Activated T-cell treated with anti-CD3 and anti-CD28 coated beads for 1 hour (primary cell): ENCODE data around the gene RALY.

ENCODE experiments used
- DNase-seq: peaks from one replicate; pipeline ENCODE4 v3.0.0-alpha.2; 2020; ENCODE audit warnings: low read depth

The RALY gene

GRCh38 chr20:33993576-33994221, at the start of gene RALY:
TSS of gene RALY (plus strand) at chr20:33993911. CDS start at chr20:34072075, 78,164 bp downstream.
- DNase-seq = peak; percentile 94

- DNase-seq = no peak
These were observed 48.8 kb upstream of the RALY start for GRCh38 chr20:33944914-33945313.

DNA sequence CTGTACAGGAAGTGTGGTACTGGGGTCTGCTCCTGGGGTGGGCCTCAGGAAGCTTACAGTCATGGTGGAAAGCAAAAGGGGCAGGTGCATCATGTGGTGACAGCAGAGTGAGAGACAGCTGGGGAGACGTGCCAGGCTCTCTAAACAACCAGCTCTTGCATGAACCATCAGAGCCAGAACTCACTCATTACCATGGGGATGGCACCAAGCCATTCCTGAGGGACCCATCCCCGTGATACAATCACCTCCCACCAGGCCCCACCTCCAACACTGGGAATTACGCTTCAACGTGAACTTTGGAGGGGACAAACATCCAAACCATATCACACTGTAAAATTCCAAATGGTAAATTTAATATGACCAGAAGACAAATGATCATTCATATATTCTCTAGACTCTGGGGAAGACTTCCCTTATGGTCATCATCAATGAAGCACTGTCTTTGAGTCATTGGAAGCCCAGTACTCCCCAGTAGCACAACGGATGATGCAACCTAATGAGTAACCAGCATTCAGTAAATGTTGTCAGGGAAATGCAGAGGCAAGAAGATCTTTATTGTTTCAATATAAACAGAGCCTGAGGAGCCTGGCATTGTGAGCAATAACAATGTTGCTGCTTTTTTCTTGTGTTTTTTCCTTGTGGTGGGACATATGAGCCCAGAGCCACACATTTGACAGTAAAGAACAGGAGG, 48.2 kb upstream of the RALY start:
- no peak for DNase-seq

GRCh38 chr20:33947709-33948295, 45.9 kb upstream of the RALY start:
- DNase-seq = peak; percentile 9

GRCh38 chr20:33948480-33948879, 45.2 kb upstream of the RALY start:
- no peak for DNase-seq

GRCh38 chr20:33951171-33951570, 42.5 kb upstream of the RALY start:
- no peak for DNase-seq

- DNase-seq = no peak
These were observed 39.2 kb upstream of the RALY start for GRCh38 chr20:33954504-33954903.

DNA sequence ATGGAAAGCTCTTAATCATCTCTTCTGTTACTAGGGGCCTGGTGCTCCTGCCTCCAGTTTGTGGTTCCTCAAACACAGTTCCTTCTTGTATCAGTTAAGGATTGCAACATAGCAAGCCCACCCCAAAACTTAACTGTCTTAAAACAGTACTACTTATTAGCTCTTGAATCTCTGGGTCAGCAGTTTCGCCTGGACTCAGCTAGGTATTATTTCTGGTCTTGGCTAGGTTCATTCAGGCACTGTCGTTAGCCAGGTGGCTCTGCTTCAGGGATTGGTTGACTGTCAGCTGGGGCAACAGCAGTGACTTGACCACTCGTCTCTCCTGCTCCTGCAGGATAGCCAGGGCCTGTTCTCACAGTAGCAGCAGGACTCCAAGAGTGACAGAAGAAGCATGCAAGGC, 30.0 kb upstream of the RALY start:
- no peak for DNase-seq

DNA sequence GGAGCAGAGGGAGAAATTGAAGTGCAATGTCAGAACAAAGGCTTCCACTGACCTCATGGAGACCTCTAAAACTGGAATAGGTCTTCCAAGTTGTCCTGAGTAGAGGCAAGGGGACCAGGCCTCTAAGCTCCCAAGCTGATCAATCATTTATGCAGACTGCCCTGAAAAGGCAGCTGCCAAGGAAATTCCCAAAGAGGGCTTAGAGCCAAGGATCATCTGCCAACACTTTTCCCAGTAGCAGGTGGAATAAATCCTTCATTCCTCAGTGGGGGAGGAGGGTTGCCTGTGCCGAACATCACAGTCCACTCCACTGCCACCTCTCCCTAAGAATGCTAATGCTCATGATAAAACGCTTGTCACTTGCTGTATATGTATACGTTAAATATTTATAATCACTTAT, 29.3 kb upstream of the RALY start:
- no peak for DNase-seq

DNA sequence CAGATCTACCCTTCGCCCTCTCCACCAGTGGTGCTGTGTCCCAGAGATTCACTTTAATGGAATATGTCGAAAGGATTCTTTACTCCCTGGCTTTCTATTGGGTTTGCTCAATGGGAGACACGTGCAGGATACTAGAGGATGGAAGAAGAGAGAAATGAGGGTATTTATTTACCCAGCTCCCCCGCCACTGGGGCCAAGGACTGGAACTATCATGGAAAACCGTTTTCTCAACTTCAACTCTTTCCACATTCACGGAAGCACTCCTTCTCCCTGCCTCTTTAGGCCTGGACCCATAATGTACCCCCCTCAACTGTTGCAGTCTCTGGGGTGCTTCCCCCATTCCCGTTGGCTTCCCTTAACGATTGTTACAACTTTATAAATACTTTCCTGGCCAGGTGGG, 26.6 kb upstream of the RALY start:
- no peak for DNase-seq

DNA sequence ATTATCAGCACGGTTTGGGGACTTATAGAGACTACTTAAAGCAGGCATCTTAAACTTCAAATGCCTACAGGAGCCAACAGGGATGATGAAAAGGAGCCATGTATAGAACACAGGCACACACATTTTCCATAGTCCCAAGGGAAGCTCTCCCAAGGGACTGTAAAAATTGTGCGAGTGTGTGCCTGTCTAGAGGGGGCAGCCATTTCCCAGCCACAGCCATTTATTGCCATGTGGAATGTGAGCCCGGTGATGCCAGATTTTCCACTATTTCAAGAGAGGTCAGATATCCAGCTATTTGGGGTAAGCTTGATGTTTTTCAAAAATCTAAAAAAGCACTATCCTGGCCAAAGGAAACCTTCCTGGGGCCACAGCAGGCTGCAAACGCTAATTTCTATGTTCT, 24.1 kb upstream of the RALY start:
- DNase-seq = no peak

GRCh38 chr20:33970229-33970628, 23.5 kb upstream of the RALY start:
- no peak for DNase-seq

GRCh38 chr20:33971147-33971975, 22.4 kb upstream of the RALY start:
- DNase-seq = no peak

DNA sequence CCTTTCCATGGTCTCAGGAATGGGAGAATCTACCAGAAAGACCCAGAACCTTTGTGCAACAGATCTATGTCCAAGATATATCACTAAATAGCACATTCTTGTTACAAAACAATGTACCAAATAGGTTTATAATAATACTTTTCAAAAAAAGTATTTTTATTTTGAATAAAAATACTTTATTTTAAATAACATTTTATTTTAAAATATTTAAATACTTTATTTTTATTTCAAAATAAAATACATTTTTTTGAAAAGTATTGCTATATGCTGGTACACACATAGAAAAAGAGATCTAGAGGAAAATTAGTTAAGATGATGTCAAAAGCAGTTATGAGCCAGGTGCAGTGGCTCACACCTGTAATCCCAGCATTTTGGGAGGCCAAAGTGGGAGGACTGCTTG, 16.8 kb upstream of the RALY start:
- no peak for DNase-seq

DNA sequence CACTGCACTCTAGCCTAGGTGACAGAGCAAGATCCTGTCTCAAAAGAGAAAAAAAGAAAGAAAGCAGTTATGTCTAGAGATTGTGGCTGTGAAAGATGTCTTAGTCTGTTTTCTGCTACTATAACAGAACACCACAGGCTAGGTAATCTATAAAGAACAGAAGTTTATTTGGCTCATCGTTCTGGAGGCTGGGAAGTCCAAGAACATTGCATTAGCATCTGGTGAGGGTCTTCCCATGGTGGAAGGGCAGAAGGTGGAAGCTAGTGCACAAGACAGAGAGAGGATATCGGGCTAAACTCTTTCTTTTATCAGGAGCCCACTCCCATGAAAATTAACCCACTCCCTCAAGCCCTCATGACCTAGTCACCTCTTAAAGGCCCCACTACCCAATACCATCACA, 16.2 kb upstream of the RALY start:
- no peak for DNase-seq

DNA sequence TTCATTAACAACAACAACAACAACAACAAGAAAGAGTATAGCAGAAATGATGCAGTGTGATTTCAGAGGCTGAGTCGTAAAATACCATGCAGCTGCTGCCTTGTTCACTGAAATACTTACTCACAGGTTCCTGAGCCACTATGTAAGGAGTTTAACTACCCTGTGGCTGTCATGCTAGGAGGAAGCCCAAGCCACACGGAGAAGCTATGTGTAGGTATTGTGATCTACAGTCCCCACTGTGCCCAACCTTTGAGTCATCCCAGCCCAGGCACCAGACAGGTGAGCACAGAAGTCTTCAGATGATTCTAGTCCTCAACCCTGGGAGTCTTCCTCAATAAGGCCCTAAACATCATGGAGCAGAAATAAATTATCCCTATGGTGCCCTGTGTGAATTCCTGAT, 14.6 kb upstream of the RALY start:
- no peak for DNase-seq

GRCh38 chr20:33981347-33981746, 12.4 kb upstream of the RALY start:
- no peak for DNase-seq

- DNase-seq = no peak
These were observed 11.7 kb upstream of the RALY start for GRCh38 chr20:33981964-33982363.

DNA sequence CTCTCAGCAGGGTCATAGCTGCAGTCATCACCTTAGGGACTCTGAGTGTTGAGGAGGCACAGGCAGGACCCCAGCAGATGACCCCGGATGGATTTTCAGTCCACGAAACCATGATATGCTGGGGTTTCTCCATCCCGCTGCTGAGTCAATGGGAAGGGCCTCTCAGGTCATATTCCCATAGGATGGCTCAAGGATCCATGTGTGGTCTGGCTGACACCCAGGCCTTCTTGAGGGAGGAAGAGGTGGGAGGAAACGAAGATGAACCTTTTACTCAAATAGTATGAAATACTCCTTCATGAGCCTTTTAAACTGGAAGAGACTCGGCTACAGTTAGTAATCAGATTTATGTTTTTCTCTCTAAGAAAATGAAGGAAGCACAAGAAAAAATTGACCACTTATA, 10.3 kb upstream of the RALY start:
- no peak for DNase-seq

DNA sequence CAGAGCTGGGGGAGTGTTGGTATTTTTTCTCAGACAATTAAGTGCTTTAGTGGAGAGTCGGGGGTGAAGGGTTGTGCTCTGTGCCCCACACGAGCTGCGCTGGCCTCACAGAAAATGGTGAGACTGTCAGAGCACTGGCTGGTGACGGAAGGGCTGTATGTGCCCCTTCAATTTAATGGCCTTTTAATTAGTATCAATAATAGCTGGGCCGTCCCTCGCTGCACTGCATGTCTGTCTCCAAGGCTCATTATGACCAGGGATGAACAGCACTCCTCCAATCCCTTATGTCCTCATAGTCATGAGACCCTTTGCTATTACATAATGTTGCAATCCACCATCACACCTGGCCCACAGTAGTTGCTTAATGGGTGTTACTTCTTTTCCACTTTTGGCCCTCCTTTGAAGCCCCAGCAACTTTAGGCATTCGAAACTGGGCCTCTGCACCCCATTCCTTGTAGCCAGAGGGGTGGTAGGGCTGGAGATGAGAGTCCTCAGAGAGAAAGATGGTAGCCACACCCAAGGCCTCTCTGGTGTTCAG, 9.5 kb upstream of the RALY start:
- DNase-seq = no peak

- no peak for DNase-seq
These were observed 8.4 kb upstream of the RALY start for GRCh38 chr20:33985280-33985679.

DNA sequence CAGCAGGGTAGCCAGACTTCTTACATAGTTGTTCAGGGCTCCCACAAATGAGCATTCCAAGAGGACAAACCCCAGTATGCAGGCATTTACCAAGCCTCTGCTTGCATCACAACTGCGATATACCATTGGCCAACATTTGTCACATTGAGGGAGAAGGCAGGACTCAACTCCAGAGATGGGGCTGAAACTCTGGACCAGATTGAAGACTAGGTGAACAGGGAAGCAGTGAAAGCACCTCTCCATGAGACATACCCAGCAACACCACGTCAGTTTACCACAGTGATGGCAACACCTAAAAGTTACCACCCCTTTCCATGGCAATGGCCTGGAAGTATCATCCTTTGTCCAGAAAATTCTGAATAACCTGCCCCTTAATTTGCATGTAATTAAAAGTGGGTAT, 7.9 kb upstream of the RALY start:
- DNase-seq = no peak
